GM13976 (cell line): Measurements from ENCODE around the gene AFG1L.
A peak's percentile ranks its signal among the peaks of the same experiment; 100 is the strongest.

ENCODE experiments used
- DNase-seq: peaks from one replicate; pipeline ENCODE4 v3.0.0; 2012; ENCODE audit warnings: low spot score
- in situ Hi-C: fragments of 300-500 bp; cut with MboI; formaldehyde crosslinking; loops from one replicate; pipeline ENCODE4 v1.12.0; 2022; ENCODE audit warnings: low sequenced_read_pairs, mixed read lengths, inconsistent platforms; ENCODE audit not compliant: unreplicated experiment
- TF ChIP-seq, protein P1 (sequence below): IDR thresholded peaks from 2 replicates; pipeline ENCODE4 v1.5.1; 2012; ENCODE audit warnings: borderline replicate concordance, mild to moderate bottlenecking; ENCODE audit not compliant: insufficient read depth; ENCODE audit errors: extremely low read depth, missing control alignments, control extremely low read depth

AFG1L gene

DNA sequence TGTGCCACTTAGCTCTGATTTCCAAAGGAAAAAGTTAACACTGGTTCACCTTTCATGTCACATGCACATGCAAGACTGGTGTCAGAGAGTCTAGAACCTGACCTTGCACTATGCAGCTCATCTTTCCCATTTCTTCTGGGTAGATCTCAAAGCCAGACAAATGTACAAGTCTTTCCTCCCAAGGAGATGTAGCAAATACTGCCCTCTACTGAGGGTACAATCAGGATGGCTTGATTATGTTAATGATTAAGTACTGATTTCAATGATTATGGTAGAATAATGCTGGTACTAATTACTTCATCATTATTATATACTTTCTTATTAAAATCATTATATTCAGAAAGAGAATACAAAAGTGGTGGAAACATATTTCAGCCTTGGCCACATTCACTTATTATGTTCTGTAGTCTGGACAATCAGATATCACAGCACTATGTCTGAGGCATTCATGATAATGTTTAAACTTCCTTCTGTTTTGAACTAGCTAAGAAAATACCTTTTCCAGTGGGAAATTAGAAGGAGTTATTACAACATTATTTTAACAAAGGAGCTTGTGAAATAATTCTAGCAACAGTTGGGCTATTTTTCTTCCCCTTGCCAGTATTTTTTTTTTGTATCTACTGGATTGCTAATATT is 197.4 kb downstream of the AFG1L start:
- in situ Hi-C loops: loop anchor here (25.0 kb wide), 1 partner anchor 380 kb away; no protein-coding TSS in a partner anchor
- DNase-seq: peak; percentile 38
- TF ChIP-seq, protein P1, sequence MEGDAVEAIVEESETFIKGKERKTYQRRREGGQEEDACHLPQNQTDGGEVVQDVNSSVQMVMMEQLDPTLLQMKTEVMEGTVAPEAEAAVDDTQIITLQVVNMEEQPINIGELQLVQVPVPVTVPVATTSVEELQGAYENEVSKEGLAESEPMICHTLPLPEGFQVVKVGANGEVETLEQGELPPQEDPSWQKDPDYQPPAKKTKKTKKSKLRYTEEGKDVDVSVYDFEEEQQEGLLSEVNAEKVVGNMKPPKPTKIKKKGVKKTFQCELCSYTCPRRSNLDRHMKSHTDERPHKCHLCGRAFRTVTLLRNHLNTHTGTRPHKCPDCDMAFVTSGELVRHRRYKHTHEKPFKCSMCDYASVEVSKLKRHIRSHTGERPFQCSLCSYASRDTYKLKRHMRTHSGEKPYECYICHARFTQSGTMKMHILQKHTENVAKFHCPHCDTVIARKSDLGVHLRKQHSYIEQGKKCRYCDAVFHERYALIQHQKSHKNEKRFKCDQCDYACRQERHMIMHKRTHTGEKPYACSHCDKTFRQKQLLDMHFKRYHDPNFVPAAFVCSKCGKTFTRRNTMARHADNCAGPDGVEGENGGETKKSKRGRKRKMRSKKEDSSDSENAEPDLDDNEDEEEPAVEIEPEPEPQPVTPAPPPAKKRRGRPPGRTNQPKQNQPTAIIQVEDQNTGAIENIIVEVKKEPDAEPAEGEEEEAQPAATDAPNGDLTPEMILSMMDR: peak; percentile 24

DNA sequence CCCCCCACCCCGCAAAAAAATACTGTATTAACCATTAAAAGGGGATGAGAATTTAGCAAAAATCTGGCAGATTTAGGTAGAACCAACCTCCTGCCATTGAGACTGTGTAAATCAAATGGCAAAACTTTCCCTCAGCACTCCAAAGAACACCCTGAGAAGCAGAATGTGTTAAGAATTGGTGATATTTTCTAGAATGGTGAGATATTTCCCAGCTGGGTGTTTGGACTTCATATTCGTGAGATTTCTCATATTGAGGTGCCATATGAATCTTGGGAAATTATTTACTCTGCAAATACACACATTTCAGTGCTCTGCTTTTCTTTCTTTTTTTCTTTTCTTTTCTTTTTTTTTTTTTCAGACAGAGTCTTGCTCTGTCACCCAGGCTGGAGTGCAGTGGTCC is 199.6 kb downstream of the AFG1L start:
- in situ Hi-C loops: loop anchor here (25.0 kb wide), 1 partner anchor 382 kb away; no protein-coding TSS in a partner anchor
- no peak for DNase-seq
- TF ChIP-seq, protein P1: no peak

DNA sequence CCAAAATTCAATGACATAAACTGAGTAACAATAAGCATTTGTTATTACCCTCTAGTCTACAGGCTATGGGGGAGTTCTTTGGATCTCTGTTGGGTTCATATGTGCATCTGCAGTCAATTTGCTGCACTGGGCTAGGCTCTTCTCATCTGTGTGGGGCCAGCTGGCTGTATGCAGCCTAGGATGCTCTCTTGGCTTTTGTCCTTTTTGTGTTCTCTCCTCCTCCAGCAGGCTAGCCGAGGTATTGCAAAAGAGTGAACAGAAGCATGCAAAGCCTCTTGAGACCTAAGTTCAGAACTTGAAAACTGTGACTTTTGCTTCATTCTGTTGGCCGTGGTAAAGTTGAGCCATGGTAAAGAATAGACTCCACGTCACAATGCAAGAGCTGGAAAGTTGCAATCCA is 203.0 kb downstream of the AFG1L start:
- peak; percentile 20 for DNase-seq
- in situ Hi-C loops: loop anchor here (25.0 kb wide), 1 partner anchor 386 kb away; no protein-coding TSS in a partner anchor
- TF ChIP-seq, protein P1: peak; percentile 17

DNA sequence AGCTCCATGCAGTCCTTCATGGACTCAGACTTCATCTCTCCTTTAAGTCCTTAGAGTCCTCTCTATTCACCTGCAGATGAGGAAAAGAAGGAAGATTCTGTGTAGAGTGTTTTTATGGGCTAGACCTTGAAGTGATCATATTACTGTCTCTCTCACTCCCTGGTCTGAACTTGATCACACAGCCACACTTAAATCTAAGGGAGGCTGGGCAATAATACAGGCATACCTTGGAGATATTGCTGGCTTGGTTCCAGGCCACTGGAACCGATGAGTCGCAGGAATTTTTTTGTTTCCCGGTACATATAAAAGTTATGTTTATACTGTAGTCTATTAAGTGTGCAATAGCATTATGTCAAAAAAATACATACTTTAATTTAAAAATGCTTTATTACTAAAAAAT is 206.7 kb downstream of the AFG1L start:
- in situ Hi-C loops: loop anchor here (25.0 kb wide), 1 partner anchor 514 kb away; no protein-coding TSS in a partner anchor
- no peak for DNase-seq
- TF ChIP-seq, protein P1: no peak

DNA sequence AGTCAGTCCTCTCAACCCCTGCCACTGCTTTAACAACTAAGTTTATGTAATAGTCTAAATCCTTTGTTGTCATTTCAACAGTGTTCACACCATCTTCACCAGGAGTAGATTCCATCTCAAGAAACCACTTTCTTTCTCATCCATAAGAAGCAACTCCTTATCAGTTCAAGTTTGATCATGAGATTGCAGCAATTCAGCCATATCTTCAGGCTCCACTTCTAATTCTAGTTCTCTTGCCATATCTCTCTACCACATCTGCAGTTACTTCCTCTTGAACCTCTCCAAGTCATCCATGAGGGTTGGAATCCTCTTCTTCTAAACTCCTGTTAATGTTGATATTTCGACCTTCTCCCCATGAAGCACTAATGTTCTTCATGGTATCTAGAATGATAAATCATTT is 208.0 kb downstream of the AFG1L start:
- no peak for DNase-seq
- in situ Hi-C loops: loop anchor here (25.0 kb wide), 1 partner anchor 516 kb away; no protein-coding TSS in a partner anchor
- TF ChIP-seq, protein P1: no peak

DNA sequence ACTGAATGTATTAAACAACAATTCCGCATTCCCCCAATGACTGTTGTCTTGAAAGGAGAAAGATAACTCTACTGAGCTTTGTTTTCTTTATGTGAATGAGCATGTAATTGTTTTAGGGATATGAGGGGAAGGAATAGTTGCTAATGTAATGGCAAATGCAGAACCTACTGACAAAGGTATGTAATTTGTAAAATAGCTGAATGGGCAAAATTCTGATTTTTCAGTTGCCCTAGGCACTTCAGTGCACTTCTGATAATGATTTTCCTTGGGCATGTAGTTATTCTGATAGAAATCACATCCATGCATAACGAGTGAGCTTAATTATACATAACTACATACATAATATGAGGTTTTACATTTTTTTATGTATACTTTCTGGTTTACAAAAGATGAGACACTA is 212.5 kb downstream of the AFG1L start:
- DNase-seq: no peak
- in situ Hi-C loops: loop anchor here (25.0 kb wide), 1 partner anchor 520 kb away; no protein-coding TSS in a partner anchor
- TF ChIP-seq, protein P1: no peak
